Omental fat pad (tissue), 4 donors: ENCODE data around the gene KCNAB1. TPM values are rescaled to one million over a fixed set of nuclear protein-coding genes. Genes with fewer than 3 reads are reported as not detected.

Experiments used
- ATAC-seq: fragments of 150-250 bp; one replicate; pipeline ENCODE4 v1.9.1; 2016; ENCODE audit warnings: mild to moderate bottlenecking, moderate library complexity; ENCODE audit not compliant: low FRiP score
- DNase-seq: peaks from one replicate; pipeline ENCODE4 v3.0.0-alpha.2; 2019; ENCODE audit warnings: low spot score
- CTCF ChIP-seq, 3 donors: fragments of 450-650 bp; IDR thresholded peaks; one replicate each; pipeline ENCODE4 v1.5.1; 2016 to 2017; ENCODE audit warnings: antibody characterized with exemption in 3 of 3, mild to moderate bottlenecking in 3 of 3, moderate library complexity in 2 of 3
- total RNA-seq, 4 donors: library from RNA; depleted of rRNA; stranded (reverse); fragments of >200 nt; gene quantifications; one replicate each; pipeline ENCODE4 v1.1.0, GENCODE V29; 2016

The KCNAB1 gene
- total RNA-seq, 4 donors from 2014 or later = 2.2 to 12.6 (median 5.7) TPM

DNA sequence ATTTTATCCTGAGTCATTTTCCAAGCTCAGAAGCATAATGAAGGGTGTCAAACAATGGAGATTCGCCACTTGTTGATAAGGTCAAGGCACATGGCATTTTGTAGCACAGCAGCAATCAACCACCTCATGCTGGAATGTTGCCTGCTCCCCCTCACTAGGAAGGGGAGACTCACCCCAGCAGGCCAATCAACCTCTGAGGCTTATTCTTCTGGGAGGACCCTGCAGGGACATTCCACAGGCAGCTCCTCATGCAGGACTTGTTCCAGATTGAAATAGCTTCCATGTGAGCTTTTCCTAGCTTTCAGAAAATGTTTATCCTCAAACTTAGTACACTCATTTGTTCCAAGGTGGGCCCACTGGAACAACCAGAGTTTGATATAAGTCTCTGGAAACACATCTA is 356.9 kb downstream of the KCNAB1 start:
- no peak for TF ChIP-seq CTCF (IDR thresholded peaks at IDR 0.05)
- ATAC-seq (no peak), DNase-seq (no peak)

GRCh38 chr3:156478891-156479290 is 358.5 kb downstream of the KCNAB1 start:
- TF ChIP-seq CTCF (IDR thresholded peaks at IDR 0.05) = no peak
- ATAC-seq = no peak

DNA sequence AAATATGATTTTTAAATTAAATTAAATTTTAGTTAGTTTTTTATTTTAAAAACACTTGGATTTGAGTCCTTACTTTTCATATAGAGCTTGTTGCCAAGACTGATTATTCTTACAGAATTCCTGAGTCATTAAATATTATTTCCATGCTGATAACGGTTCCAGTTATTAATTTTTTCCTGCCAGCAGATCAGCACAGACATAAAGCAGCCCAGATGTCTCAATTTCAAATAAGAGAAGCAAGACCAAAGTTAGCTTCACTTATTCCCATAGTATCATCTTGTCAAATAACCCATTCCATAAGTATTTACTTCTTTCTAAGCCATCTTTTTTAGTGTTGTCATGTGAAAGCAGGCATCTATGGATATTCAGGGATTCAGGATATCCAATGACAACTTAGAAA is 359.2 kb downstream of the KCNAB1 start:
- TF ChIP-seq CTCF (IDR thresholded peaks at IDR 0.05) = no peak
- ATAC-seq (no peak), DNase-seq (no peak)

More at GRCh38 chr3:156478891-156479290, 358.5 kb downstream of the KCNAB1 start:
- no peak for DNase-seq

GRCh38 chr3:156480949-156481348 is 360.6 kb downstream of the KCNAB1 start:
- TF ChIP-seq CTCF (IDR thresholded peaks at IDR 0.05) = no peak
- no peak for DNase-seq
- no peak for ATAC-seq

- ATAC-seq (no peak), DNase-seq (no peak)
- no peak for TF ChIP-seq CTCF (IDR thresholded peaks at IDR 0.05)
Measured at GRCh38 chr3:156483002-156483401, 362.6 kb downstream of the KCNAB1 start.

DNA sequence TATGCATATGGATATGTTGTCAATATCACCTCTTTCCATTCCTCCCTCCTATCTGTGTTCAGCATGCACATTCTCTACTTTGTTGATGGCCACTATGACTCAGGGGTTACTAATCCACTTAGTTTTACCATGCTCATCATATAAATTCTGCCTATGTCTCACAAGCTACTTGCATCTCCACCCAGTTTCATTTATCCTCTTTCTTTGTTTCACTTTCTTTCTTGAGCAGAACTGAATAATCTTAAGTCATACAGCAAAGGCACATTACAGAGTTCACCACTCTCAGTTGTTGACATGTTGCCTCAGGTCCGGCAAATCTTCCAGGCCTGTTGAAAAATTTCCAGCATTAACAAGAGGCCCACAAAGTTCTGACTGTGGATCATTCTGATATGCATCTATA is 363.0 kb downstream of the KCNAB1 start:
- no peak for DNase-seq
- no peak for TF ChIP-seq CTCF (IDR thresholded peaks at IDR 0.05)
- peak; percentile 75 for ATAC-seq

DNA sequence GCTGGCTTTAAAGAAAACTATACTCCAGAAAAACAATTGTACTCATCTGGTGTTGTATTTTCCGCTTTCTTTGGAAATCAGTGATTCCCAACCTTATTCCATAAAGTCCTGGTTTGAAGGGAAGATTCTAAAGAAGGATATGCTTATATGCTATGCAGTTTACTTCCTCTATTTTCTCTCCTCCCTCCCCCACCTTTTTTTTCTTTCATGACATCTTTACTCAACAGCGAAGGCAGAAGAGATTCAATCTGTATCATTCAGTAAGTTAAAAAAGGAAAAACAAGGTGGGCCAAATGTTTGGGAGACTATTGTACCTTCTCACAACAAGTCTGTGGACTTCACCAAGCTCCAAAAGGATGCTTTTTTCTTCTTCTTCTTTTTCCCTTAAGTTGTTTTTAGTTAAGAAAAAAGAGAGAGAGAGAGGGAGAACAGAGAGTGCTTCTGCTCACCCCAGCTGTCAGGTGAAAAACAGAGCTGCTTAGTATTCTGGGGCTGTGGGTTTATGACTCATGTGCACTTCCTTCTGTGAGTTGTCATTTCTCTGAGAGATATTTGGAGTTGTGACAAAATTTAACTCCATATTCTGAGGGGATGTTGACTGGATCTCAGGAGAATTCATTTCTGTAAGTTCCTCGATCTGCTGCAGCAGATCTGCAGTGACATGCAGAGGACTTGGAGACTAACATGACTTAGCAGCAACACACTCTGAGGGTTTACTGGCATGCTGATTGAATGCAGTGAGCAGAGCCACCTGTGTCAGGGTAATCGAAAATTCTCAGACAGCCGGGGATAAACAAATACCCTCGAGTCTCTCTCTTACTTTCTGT is 363.8 kb downstream of the KCNAB1 start:
- ATAC-seq (peak; percentile 51), DNase-seq (no peak)
- TF ChIP-seq CTCF (IDR thresholded peaks at IDR 0.05) = no peak
